ENCODE results near the gene ADGRV1. TPM values are rescaled to one million over a fixed set of nuclear protein-coding genes. Genes with fewer than 3 reads are reported as not detected.

ADGRV1 gene
- total RNA-seq, 4 donors from 2014 or later: 6.0 to 37.0 (median 10.6) TPM

DNA sequence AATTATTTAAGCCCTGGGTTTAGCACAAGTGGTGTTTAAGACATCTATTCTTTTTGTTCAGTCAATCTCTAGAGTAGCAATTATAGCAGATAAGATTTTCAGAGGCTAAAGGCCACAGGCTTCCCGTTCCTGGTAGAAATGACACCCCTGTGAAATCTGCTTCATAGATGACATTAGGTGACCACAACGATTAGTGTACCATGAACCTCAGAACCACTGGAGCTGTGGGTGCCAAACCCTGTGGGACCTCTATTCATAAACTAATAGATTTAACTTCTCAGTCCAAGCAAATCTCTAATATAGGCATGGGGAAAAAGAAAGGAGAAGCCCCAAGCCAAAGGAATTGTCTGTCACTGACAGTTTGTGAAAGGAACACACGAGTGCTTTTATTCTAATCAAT, 617.1 kb downstream of the ADGRV1 start:
- Histone ChIP-seq H3K27ac (peak overlapping the region in 2 of 4 donors; percentile 2 to 25), H3K4me1 (peaks cover 0 to 4% (median 0%) of the 10 kb centered on the region in 4 donors), H3K4me3 (no peak overlapping the region), H3K27me3 (no peaks in the 10 kb centered on the region), H3K9me3 (no peaks in the 10 kb centered on the region), H3K36me3 (no peaks in the 10 kb centered on the region)
- TF ChIP-seq POLR2A (IDR thresholded peaks at IDR 0.05) (no peak), POLR2AphosphoS5 (IDR thresholded peaks at IDR 0.05) (no peak), EP300 (IDR thresholded peaks at IDR 0.05; ENCODE audit: low read depth) (no peak)
- TF ChIP-seq, protein P1, sequence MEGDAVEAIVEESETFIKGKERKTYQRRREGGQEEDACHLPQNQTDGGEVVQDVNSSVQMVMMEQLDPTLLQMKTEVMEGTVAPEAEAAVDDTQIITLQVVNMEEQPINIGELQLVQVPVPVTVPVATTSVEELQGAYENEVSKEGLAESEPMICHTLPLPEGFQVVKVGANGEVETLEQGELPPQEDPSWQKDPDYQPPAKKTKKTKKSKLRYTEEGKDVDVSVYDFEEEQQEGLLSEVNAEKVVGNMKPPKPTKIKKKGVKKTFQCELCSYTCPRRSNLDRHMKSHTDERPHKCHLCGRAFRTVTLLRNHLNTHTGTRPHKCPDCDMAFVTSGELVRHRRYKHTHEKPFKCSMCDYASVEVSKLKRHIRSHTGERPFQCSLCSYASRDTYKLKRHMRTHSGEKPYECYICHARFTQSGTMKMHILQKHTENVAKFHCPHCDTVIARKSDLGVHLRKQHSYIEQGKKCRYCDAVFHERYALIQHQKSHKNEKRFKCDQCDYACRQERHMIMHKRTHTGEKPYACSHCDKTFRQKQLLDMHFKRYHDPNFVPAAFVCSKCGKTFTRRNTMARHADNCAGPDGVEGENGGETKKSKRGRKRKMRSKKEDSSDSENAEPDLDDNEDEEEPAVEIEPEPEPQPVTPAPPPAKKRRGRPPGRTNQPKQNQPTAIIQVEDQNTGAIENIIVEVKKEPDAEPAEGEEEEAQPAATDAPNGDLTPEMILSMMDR (IDR thresholded peaks at IDR 0.05): no peak
- WGBS, 2 donors (ENCODE audit: low coverage in 1 of 2): 47 to 51% methylated on average over 2 to 3 of the region's 3 CpGs
- intact Hi-C loops (cut with DNase I; ENCODE audit: low total_unique reads): loop anchor here (5.0 kb wide), 1 partner anchor 53 kb away; no protein-coding TSS in a partner anchor
- DNase-seq: no peak
- in situ Hi-C loops (cut with MboI; ENCODE audit: low pct_ligation_motif_present in 1 of 4, low pct_unique_long_range_greater_than_20kb in 1 of 4, low sequenced_read_pairs in 3 of 4): loop anchor here in 1 of 4 donors (25.0 kb wide), 1 partner anchor 238 kb away; no protein-coding TSS in a partner anchor

DNA sequence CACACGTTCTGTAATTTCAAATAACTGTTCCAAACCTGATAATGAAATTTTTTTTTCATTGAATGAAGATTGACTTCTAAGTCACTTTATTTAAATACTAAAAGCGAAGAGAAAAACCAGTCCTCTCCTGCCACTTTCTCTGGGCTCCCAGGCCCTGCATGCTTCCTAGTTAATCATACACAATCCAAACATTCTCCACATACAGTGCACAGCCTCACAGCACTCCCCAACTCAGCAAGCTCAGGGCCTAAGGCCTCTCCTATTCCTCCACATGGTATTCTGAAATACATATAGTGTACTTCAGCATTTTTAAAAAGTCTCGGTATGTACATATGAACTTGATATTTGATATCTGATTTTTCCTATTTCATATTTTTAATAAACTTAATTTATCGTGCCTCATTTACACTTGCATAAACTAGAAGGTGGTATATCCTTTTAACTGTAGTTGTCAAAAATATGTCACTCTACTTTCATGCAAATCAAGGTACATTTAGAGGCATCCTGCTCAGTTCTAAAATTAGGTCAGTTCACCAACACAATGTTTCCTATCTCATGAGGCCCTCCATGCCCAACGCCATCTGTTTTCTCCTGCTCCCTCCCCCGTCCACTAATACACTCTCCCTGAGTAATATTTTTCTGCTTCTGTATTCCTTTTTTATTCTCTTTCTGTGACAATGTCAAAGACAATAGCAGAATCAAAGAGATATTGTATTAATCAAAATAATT, 617.9 kb downstream of the ADGRV1 start:
- Histone ChIP-seq H3K27me3 (no peaks in the 10 kb centered on the region), H3K9me3 (no peaks in the 10 kb centered on the region), H3K4me1 (peaks cover 0 to 4% (median 0%) of the 10 kb centered on the region in 4 donors), H3K4me3 (no peak overlapping the region), H3K36me3 (no peaks in the 10 kb centered on the region), H3K27ac (peak overlapping the region in 1 of 4 donors; percentile 25)
- TF ChIP-seq POLR2AphosphoS5 (IDR thresholded peaks at IDR 0.05) (no peak), POLR2A (IDR thresholded peaks at IDR 0.05) (no peak), EP300 (IDR thresholded peaks at IDR 0.05; ENCODE audit: low read depth) (no peak)
- TF ChIP-seq, protein P1 (IDR thresholded peaks at IDR 0.05): no peak
- no peak for DNase-seq
- WGBS, 2 donors (ENCODE audit: low coverage in 1 of 2): 58% methylated on average over 5 to 6 of the region's 6 CpGs
- in situ Hi-C loops (cut with MboI; ENCODE audit: low pct_ligation_motif_present in 1 of 4, low pct_unique_long_range_greater_than_20kb in 1 of 4, low sequenced_read_pairs in 3 of 4) (loop anchor here in 1 of 4 donors (25.0 kb wide), 1 partner anchor 239 kb away; no protein-coding TSS in a partner anchor), intact Hi-C loops (cut with DNase I; ENCODE audit: low total_unique reads) (loop anchor here (5.0 kb wide), 1 partner anchor 54 kb away; no protein-coding TSS in a partner anchor)

DNA sequence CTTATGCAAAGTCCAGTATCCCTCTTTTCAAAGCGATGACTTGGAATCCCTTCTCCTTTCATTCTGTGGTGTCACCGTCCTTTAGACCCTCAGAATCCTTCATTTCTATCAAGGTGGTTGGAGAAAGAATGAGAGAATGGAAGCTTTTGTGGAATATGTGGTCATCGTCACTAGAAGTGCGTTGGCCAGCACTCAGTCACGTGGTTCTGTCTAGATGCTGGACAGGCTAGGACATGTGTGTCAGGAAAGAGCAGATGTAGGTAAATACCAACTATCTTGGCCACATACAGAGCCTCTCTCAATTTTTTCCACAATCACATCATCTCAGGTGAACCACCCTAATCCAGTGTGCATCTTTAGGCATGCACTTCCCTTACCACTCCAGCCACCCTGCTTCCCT, 618.5 kb downstream of the ADGRV1 start:
- Histone ChIP-seq H3K9me3 (no peaks in the 10 kb centered on the region), H3K27me3 (no peaks in the 10 kb centered on the region), H3K4me1 (peaks cover 0 to 4% (median under 1%) of the 10 kb centered on the region in 4 donors), H3K36me3 (no peaks in the 10 kb centered on the region), H3K4me3 (no peak overlapping the region), H3K27ac (no peak overlapping the region)
- DNase-seq: no peak
- WGBS, 2 donors (ENCODE audit: low coverage in 1 of 2): 94 to 100% methylated on average over 5 of the region's 5 CpGs
- in situ Hi-C loops (cut with MboI; ENCODE audit: low pct_ligation_motif_present in 1 of 4, low pct_unique_long_range_greater_than_20kb in 1 of 4, low sequenced_read_pairs in 3 of 4): loop anchor here in 1 of 4 donors (25.0 kb wide), 1 partner anchor 240 kb away; no protein-coding TSS in a partner anchor
- intact Hi-C loops (cut with DNase I; ENCODE audit: low total_unique reads): loop anchor here (5.0 kb wide), 1 partner anchor 55 kb away; no protein-coding TSS in a partner anchor
- TF ChIP-seq EP300 (IDR thresholded peaks at IDR 0.05; ENCODE audit: low read depth) (no peak), POLR2A (IDR thresholded peaks at IDR 0.05) (no peak), POLR2AphosphoS5 (IDR thresholded peaks at IDR 0.05) (no peak)
- TF ChIP-seq, protein P1 (IDR thresholded peaks at IDR 0.05): no peak

DNA sequence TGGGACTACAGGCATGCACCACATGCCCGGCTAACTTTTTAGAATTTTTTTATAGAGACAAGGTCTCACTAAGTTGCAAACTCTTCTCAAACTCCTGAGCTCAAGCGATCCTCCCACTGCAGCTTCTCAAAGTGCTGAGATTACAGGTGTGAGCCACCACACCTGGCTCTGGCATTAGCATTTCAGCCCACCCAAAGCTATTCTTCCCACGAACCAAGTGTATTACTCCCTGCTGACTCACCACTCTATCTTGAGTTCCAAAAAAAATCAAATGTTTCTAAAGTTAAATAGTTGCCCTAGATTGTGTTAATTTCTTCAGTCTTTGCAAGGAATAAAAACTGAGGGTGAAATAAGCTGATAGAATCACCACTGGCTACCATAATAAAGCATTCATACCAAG, 619.0 kb downstream of the ADGRV1 start:
- in situ Hi-C loops (cut with MboI; ENCODE audit: low pct_ligation_motif_present in 1 of 4, low pct_unique_long_range_greater_than_20kb in 1 of 4, low sequenced_read_pairs in 3 of 4): loop anchor here in 1 of 4 donors (25.0 kb wide), 1 partner anchor 240 kb away; no protein-coding TSS in a partner anchor
- Histone ChIP-seq H3K36me3 (no peaks in the 10 kb centered on the region), H3K4me3 (no peak overlapping the region), H3K9me3 (no peaks in the 10 kb centered on the region), H3K4me1 (peaks cover 0 to 6% (median 4%) of the 10 kb centered on the region in 4 donors), H3K27me3 (no peaks in the 10 kb centered on the region), H3K27ac (peak overlapping the region in 3 of 4 donors; percentile 16 to 21 (median 17))
- DNase-seq: no peak
- intact Hi-C loops (cut with DNase I; ENCODE audit: low total_unique reads): loop anchor here (5.0 kb wide), 1 partner anchor 55 kb away; no protein-coding TSS in a partner anchor
- TF ChIP-seq POLR2A (IDR thresholded peaks at IDR 0.05) (no peak), POLR2AphosphoS5 (IDR thresholded peaks at IDR 0.05) (no peak), EP300 (IDR thresholded peaks at IDR 0.05; ENCODE audit: low read depth) (no peak)
- TF ChIP-seq, protein P1 (IDR thresholded peaks at IDR 0.05): no peak
- WGBS, 2 donors (ENCODE audit: low coverage in 1 of 2): 81 to 83% methylated on average over 3 of the region's 3 CpGs
